HG03432 (cell line): ENCODE results near the gene COL1A2.
A peak's percentile ranks its signal among the peaks of the same experiment; 100 is the strongest.

Experiments used
- ATAC-seq: cut with Tn5 transposase; IDR thresholded peaks from one replicate; pipeline ENCODE4 v1.9.1; 2021; ENCODE audit warnings: mild to moderate bottlenecking, moderate library complexity; ENCODE audit not compliant: unreplicated experiment

The COL1A2 gene

GRCh38 chr7:94382746-94383145 is 11.9 kb upstream of the COL1A2 start:
- ATAC-seq = no peak

- ATAC-seq = no peak
Observed at GRCh38 chr7:94384315-94384714, 10.4 kb upstream of the COL1A2 start.

GRCh38 chr7:94386416-94386815 is 8.3 kb upstream of the COL1A2 start:
- no peak for ATAC-seq

- no peak for ATAC-seq
Observed at GRCh38 chr7:94388540-94388939, 6.2 kb upstream of the COL1A2 start.

GRCh38 chr7:94389381-94389780 is 5.3 kb upstream of the COL1A2 start:
- ATAC-seq = no peak

- no peak for ATAC-seq
Observed at GRCh38 chr7:94391726-94392392, 2.8 kb upstream of the COL1A2 start.

GRCh38 chr7:94392393-94392786 is 2.3 kb upstream of the COL1A2 start:
- ATAC-seq = no peak

GRCh38 chr7:94393246-94394108 is 1.2 kb upstream of the COL1A2 start:
- ATAC-seq = no peak

GRCh38 chr7:94394109-94394436 is 622 bp upstream of the COL1A2 start:
- ATAC-seq = no peak

- peak; percentile 93 for ATAC-seq
Observed at GRCh38 chr7:94395141-94396036, 694 bp downstream of the COL1A2 start.

GRCh38 chr7:94396037-94396431 is 1.3 kb downstream of the COL1A2 start:
- no peak for ATAC-seq

GRCh38 chr7:94396596-94396995 is 1.9 kb downstream of the COL1A2 start:
- ATAC-seq = no peak

- ATAC-seq = no peak
Observed at GRCh38 chr7:94397722-94398121, 3.0 kb downstream of the COL1A2 start.

GRCh38 chr7:94398841-94399240 is 4.1 kb downstream of the COL1A2 start:
- no peak for ATAC-seq

- ATAC-seq = no peak
Observed at GRCh38 chr7:94400022-94400421, 5.3 kb downstream of the COL1A2 start.

GRCh38 chr7:94400643-94401427 is 6.1 kb downstream of the COL1A2 start:
- no peak for ATAC-seq

GRCh38 chr7:94401428-94401814 is 6.7 kb downstream of the COL1A2 start:
- ATAC-seq = no peak

- no peak for ATAC-seq
Observed at GRCh38 chr7:94403546-94403945, 8.9 kb downstream of the COL1A2 start.

GRCh38 chr7:94405506-94405905 is 10.8 kb downstream of the COL1A2 start:
- ATAC-seq = no peak

GRCh38 chr7:94406696-94407095 is 12.0 kb downstream of the COL1A2 start:
- ATAC-seq = no peak
